Activated CD8-positive, alpha-beta T cell treated with anti-CD3 and anti-CD28 coated beads for 36 hours (primary cell): ENCODE results near the gene ELP4. TPM values are rescaled to one million over a fixed set of nuclear protein-coding genes. Genes with fewer than 3 reads are reported as not detected.

Experiments
- ATAC-seq: fragments of 200-7000 bp; cut with Tn5 transposase; one replicate; pipeline ENCODE4 v1.10.0; 2021; ENCODE audit warnings: mild to moderate bottlenecking, moderate library complexity
- CTCF ChIA-PET: fragments of 350-600 bp; sonication (Branson Sonifier 250); formaldehyde crosslinking; loops from one replicate; lab custom pipeline; 2021; ENCODE audit warnings: antibody characterized with exemption; lab: Charles Lee
- POLR2A ChIA-PET: fragments of 350-600 bp; sonication (Branson Sonifier 250); formaldehyde crosslinking; loops from one replicate; lab custom pipeline; 2021; ENCODE audit warnings: antibody characterized with exemption; lab: Charles Lee
- DNase-seq: peaks from one replicate; pipeline ENCODE4 v3.0.0-alpha.2; 2020
- H3K27ac Mint-ChIP-seq: one replicate; pipeline ENCODE4 v1.8.0; 2021; ENCODE audit warnings: mild to moderate bottlenecking, mixed read lengths
- H3K27me3 Mint-ChIP-seq: one replicate; pipeline ENCODE4 v1.8.0; 2021; ENCODE audit warnings: mixed read lengths
- H3K36me3 Mint-ChIP-seq: one replicate; pipeline ENCODE4 v1.8.0; 2021; ENCODE audit warnings: low read depth, mixed read lengths
- H3K4me1 Mint-ChIP-seq: one replicate; pipeline ENCODE4 v1.8.0; 2021; ENCODE audit warnings: low read depth, mixed read lengths
- H3K4me3 Mint-ChIP-seq: one replicate; pipeline ENCODE4 v1.8.0; 2021; ENCODE audit warnings: mild to moderate bottlenecking, moderate library complexity, mixed read lengths
- H3K9me3 Mint-ChIP-seq: one replicate; pipeline ENCODE4 v1.8.0; 2021; ENCODE audit warnings: mixed read lengths
- intact Hi-C: fragments of 100-400 bp; cut with micrococcal nuclease; formaldehyde crosslinking; loops from one replicate; pipeline ENCODE4 v1.10.0; 2022
- total RNA-seq, 2 experiments: library from RNA; stranded (reverse); gene quantifications; one replicate each; pipeline ENCODE4 v1.2.3, GENCODE V29; 2021
- TF ChIP-seq, protein P1 (sequence below): fragments of 200-600 bp; IDR thresholded peaks from one replicate; pipeline ENCODE4 v1.8.0; 2022; ENCODE audit warnings: antibody characterized with exemption, mild to moderate bottlenecking

Gene ELP4
- total RNA-seq, 2 experiments from 2014 or later = 21.1 to 21.6 TPM

GRCh38 chr11:31805629-31806185 lies 296.1 kb downstream of the ELP4 start:
- TF ChIP-seq, protein P1, sequence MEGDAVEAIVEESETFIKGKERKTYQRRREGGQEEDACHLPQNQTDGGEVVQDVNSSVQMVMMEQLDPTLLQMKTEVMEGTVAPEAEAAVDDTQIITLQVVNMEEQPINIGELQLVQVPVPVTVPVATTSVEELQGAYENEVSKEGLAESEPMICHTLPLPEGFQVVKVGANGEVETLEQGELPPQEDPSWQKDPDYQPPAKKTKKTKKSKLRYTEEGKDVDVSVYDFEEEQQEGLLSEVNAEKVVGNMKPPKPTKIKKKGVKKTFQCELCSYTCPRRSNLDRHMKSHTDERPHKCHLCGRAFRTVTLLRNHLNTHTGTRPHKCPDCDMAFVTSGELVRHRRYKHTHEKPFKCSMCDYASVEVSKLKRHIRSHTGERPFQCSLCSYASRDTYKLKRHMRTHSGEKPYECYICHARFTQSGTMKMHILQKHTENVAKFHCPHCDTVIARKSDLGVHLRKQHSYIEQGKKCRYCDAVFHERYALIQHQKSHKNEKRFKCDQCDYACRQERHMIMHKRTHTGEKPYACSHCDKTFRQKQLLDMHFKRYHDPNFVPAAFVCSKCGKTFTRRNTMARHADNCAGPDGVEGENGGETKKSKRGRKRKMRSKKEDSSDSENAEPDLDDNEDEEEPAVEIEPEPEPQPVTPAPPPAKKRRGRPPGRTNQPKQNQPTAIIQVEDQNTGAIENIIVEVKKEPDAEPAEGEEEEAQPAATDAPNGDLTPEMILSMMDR = no peak
- H3K9me3 Mint-ChIP-seq = no peaks in the 10 kb centered on the region
- H3K27me3 Mint-ChIP-seq = peaks cover 85% of the 10 kb centered on the region
- peaks cover 5% of the 10 kb centered on the region for H3K36me3 Mint-ChIP-seq
- ATAC-seq (no peak), DNase-seq (no peak)
- ChIA-PET CTCF (no interaction called here), POLR2A (interaction anchor here (0.7 kb wide), 1 partner anchor 16 kb away, joined by 4 read pairs; no protein-coding TSS in a partner anchor)
- H3K4me3 Mint-ChIP-seq = no peak overlapping the region
- intact Hi-C loops = loop anchor here (5.0 kb wide), 1 partner anchor 637 kb away; no protein-coding TSS in a partner anchor
- H3K4me1 Mint-ChIP-seq = peaks cover 33% of the 10 kb centered on the region
- no peak overlapping the region for H3K27ac Mint-ChIP-seq

DNA sequence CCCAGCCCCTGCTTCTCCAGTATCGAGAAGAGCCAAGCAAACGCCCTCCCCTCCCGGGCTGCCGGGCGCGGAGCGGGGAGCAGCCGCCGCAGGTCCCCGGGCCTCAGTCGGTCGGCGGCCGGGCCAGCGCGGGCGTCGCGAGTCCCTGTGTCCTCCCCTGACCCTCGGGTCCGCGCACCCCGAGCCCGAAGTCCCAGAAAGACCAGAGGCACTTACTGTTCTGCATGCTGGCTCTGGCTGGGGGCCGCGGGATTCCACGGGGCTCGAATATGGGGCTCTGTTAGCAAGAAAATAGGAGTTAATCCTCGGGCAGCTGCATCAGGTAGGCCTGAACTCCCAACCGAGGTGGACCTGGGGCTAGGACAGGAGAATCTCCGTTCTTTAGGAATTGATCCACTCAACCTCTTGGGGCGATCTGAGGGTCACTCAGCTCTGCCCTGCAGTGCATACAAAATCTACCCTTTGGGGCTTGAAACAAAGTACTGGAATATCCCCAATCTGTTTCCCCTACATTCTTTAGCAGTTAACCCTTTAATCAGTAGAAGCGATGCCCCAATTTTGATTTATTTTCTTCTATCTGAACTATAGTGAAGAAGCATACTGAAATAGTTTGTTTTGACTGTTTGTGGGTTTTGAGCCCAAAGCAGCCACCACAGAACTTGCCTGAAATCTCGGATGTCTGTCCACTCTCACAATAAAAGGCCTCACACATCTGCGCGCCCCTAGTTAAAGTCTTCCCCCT lies 296.8 kb downstream of the ELP4 start:
- ATAC-seq (no peak), DNase-seq (no peak)
- H3K27me3 Mint-ChIP-seq = peaks cover 85% of the 10 kb centered on the region
- intact Hi-C loops = loop anchor here (5.0 kb wide), 1 partner anchor 636 kb away; no protein-coding TSS in a partner anchor
- TF ChIP-seq, protein P1 = no peak
- no peaks in the 10 kb centered on the region for H3K9me3 Mint-ChIP-seq
- H3K4me1 Mint-ChIP-seq = peaks cover 38% of the 10 kb centered on the region
- no peak overlapping the region for H3K27ac Mint-ChIP-seq
- CTCF ChIA-PET = no interaction called here
- H3K4me3 Mint-ChIP-seq = no peak overlapping the region
- peaks cover 5% of the 10 kb centered on the region for H3K36me3 Mint-ChIP-seq
- POLR2A ChIA-PET = no interaction called here

- DNase-seq (no peak), ATAC-seq (no peak)
- H3K27me3 Mint-ChIP-seq = peaks cover 86% of the 10 kb centered on the region
- ChIA-PET CTCF (interaction anchor here (1.2 kb wide), 1 partner anchor 151 kb away, joined by 4 read pairs; no protein-coding TSS in a partner anchor), POLR2A (no interaction called here)
- H3K4me3 Mint-ChIP-seq = no peak overlapping the region
- peaks cover 5% of the 10 kb centered on the region for H3K36me3 Mint-ChIP-seq
- no peak overlapping the region for H3K27ac Mint-ChIP-seq
- no peaks in the 10 kb centered on the region for H3K9me3 Mint-ChIP-seq
- TF ChIP-seq, protein P1 = no peak
- peaks cover 42% of the 10 kb centered on the region for H3K4me1 Mint-ChIP-seq
- intact Hi-C loops = loop anchor here (5.0 kb wide), 1 partner anchor 635 kb away; no protein-coding TSS in a partner anchor
These were observed 297.6 kb downstream of the ELP4 start for GRCh38 chr11:31806928-31807798.

DNA sequence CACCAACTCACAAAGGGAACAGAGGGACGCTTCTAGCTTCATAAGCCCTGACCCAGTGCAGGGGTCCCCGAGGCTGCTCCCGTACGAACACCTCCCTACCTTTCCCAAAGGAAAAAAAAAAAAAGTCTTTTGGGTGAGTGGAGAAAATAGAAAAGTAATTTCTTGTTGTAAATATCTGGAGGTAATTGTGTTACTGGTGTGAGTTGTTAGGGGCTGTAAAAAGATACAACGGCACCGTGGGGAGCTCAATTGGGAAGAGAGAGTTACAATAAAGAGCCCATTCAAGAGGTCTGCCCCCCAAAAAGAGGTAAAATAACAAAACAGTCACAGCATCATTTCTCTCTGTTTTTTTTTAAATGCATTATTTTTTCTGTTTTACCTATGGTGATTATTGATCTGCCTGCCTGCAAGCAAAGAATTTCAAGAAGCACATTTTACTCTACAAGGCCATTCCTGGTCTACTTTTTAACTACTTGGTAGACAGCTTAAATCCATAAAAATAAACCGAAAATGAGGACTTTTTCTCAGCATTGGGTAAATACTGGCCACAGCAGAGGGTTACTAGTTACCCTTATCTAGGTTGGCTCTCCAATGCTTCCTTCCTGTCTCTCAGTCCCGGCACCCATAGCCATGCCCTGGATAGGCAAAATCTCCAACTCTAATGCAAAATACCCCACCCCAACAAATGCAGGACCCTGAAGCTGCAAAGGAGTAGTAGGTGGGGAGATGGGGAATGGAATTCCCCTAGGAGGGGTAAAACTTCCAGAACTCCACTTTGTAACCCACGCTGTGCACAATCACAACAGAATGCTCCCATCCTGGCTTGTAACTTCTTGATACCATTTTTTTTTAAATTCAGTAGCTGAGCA lies 298.5 kb downstream of the ELP4 start:
- ATAC-seq (no peak), DNase-seq (no peak)
- Mint-ChIP-seq H3K4me1 (peaks cover 47% of the 10 kb centered on the region), H3K27ac (no peak overlapping the region), H3K9me3 (no peaks in the 10 kb centered on the region), H3K4me3 (no peak overlapping the region), H3K27me3 (peaks cover 82% of the 10 kb centered on the region), H3K36me3 (peaks cover 4% of the 10 kb centered on the region)
- POLR2A ChIA-PET = no interaction called here
- CTCF ChIA-PET = interaction anchor here (1.2 kb wide), 1 partner anchor 150 kb away, joined by 4 read pairs; no protein-coding TSS in a partner anchor
- intact Hi-C loops = loop anchor here (5.0 kb wide), 1 partner anchor 634 kb away; no protein-coding TSS in a partner anchor
- TF ChIP-seq, protein P1 = no peak
